Endothelial cell of umbilical vein (primary cell): ENCODE results near the gene TSPAN9. TPM values are rescaled to one million over a fixed set of nuclear protein-coding genes. Genes with fewer than 3 reads are reported as not detected.

Source experiments
- BruUV-seq: library from RNA; stranded (reverse); fragments of 400-500 nt; replicated peaks from 2 replicates; lab custom pipeline; 2021; lab: Mats Ljungman, UMichigan
- CTCF ChIA-PET: fragments of 300-600, 350-600 bp; sonication (Branson Sonifier 250); formaldehyde crosslinking; loops from one replicate; lab custom pipeline; 2021; ENCODE audit warnings: antibody characterized with exemption, inconsistent platforms; lab: Charles Lee
- POLR2A ChIA-PET: fragments of 300-600, 350-600 bp; sonication (Branson Sonifier 250); formaldehyde crosslinking; loops from one replicate; lab custom pipeline; 2021; ENCODE audit warnings: antibody characterized with exemption, inconsistent platforms; lab: Charles Lee
- DNase-seq: peaks from one replicate; pipeline ENCODE4 v3.0.0-alpha.2; 2011; ENCODE audit warnings: low read depth, low spot score
- FAIRE-seq: peaks from 2 replicates; lab custom pipeline; 2011; peaks lifted over from hg19 to GRCh38; lab: Jason Lieb, UNC
- H2AFZ ChIP-seq: 2 replicates; pipeline ENCODE4 v1.6.0; 2012; ENCODE audit warnings: low read depth, low read length, control low read depth, inconsistent platforms
- H3K27ac ChIP-seq: 2 replicates; pipeline ENCODE4 v1.5.1; 2011; ENCODE audit warnings: low read depth, mild to moderate bottlenecking, control low read depth, low read length, moderate library complexity; ENCODE audit not compliant: insufficient read depth
- H3K27me3 ChIP-seq, 2 experiments: 2 replicates each; pipeline versions ENCODE4 v1.6.0 to v1.6.1; 2011; ENCODE audit warnings: low read length in 2 of 2, mixed read lengths in 1 of 2; ENCODE audit not compliant: control insufficient read depth in 2 of 2, insufficient read depth in 2 of 2
- H3K36me3 ChIP-seq, 2 experiments: 2 replicates in 1 of 2; 3 replicates in 1 of 2; pipeline ENCODE4 v1.5.1; 2011; ENCODE audit warnings: low read length in 2 of 2, mild to moderate bottlenecking in 1 of 2, moderate library complexity in 1 of 2; ENCODE audit not compliant: control insufficient read depth in 2 of 2, insufficient read depth in 2 of 2; ENCODE audit errors: extremely low read depth in 1 of 2
- H3K4me1 ChIP-seq: 3 replicates; pipeline ENCODE4 v1.5.1; 2011; ENCODE audit warnings: mild to moderate bottlenecking, low read length; ENCODE audit not compliant: control insufficient read depth, insufficient read depth; ENCODE audit errors: extremely low read depth
- H3K4me2 ChIP-seq: 2 replicates; pipeline ENCODE4 v1.6.1; 2011; ENCODE audit warnings: low read length, control low read depth, mixed read lengths; ENCODE audit not compliant: insufficient read depth
- H3K4me3 ChIP-seq, 3 experiments: fragments of 200-600 bp in 1 of 3; sonication (generic), shearing (Covaris generic) in 1 of 3; replicated peaks in 1 of 3; 2 replicates each; pipeline ENCODE4 v1.5.1; 2011 to 2016; ENCODE audit warnings: control low read depth in 3 of 3, low read length in 3 of 3, mild to moderate bottlenecking in 2 of 3, inconsistent platforms in 1 of 3, low read depth in 1 of 3, moderate library complexity in 1 of 3; ENCODE audit not compliant: insufficient read depth in 1 of 3
- H3K79me2 ChIP-seq: 2 replicates; pipeline ENCODE4 v1.6.0; 2012; ENCODE audit warnings: low read length, inconsistent platforms; ENCODE audit not compliant: control insufficient read depth, insufficient read depth
- H3K9ac ChIP-seq: replicated peaks from 2 replicates; pipeline ENCODE3; 2011; ENCODE audit warnings: low read length, control low read depth; ENCODE audit not compliant: insufficient read depth; ENCODE audit errors: extremely low read depth
- H3K9me1 ChIP-seq: replicated peaks from 3 replicates; pipeline ENCODE4 v1.6.0; 2011; ENCODE audit warnings: mild to moderate bottlenecking, low read length; ENCODE audit not compliant: control insufficient read depth, insufficient read depth; ENCODE audit errors: extremely low read depth
- H3K9me3 ChIP-seq: replicated peaks from 2 replicates; pipeline ENCODE4 v1.5.1; 2012; ENCODE audit warnings: low read length, inconsistent platforms; ENCODE audit not compliant: control insufficient read depth, insufficient read depth
- H4K20me1 ChIP-seq: replicated peaks from 2 replicates; pipeline ENCODE3; 2011; ENCODE audit warnings: mild to moderate bottlenecking, low read length; ENCODE audit not compliant: control insufficient read depth, insufficient read depth; ENCODE audit errors: extremely low read depth
- EZH2 ChIP-seq: IDR thresholded peaks from 2 replicates; pipeline ENCODE4 v1.6.1; 2012; ENCODE audit warnings: borderline replicate concordance, low read depth, mild to moderate bottlenecking, moderate library complexity, low read length, inconsistent platforms; ENCODE audit not compliant: severe bottlenecking
- FOS ChIP-seq: IDR thresholded peaks from 2 replicates; pipeline ENCODE4 v1.6.1; 2011; ENCODE audit warnings: mild to moderate bottlenecking, low read length, moderate library complexity, borderline replicate concordance; ENCODE audit not compliant: insufficient read depth
- GATA2 ChIP-seq: IDR thresholded peaks from 2 replicates; pipeline ENCODE4 v1.7.0; 2011; ENCODE audit warnings: low read depth, mild to moderate bottlenecking, moderate library complexity, mixed read lengths, low read length; ENCODE audit not compliant: insufficient read length, insufficient read depth
- JUN ChIP-seq: IDR thresholded peaks from 2 replicates; pipeline ENCODE4 v1.6.1; 2011; ENCODE audit warnings: borderline replicate concordance, low read depth; ENCODE audit not compliant: insufficient read length, insufficient read depth
- MAX ChIP-seq: IDR thresholded peaks from 2 replicates; pipeline ENCODE4 v1.6.1; 2011; ENCODE audit not compliant: insufficient read depth, insufficient read length
- MYC ChIP-seq: IDR thresholded peaks from one replicate; pipeline ENCODE4 v1.6.1; 2011; ENCODE audit warnings: mild to moderate bottlenecking, low read depth, low read length
- POLR2A ChIP-seq: IDR thresholded peaks from 2 replicates; pipeline ENCODE4 v1.6.1; 2012; ENCODE audit warnings: low read depth, mild to moderate bottlenecking, control low read depth, low read length
- POLR2AphosphoS5 ChIP-seq: IDR thresholded peaks from 2 replicates; pipeline ENCODE4 v1.6.1; 2012; ENCODE audit warnings: low read depth, mild to moderate bottlenecking, control low read depth, low read length, moderate library complexity; ENCODE audit not compliant: insufficient read depth
- dilution Hi-C: fragments of 300-500 bp; cut with MboI; formaldehyde crosslinking; loops from one replicate; pipeline ENCODE4 v1.15.0; 2019; ENCODE audit warnings: low sequenced_read_pairs; ENCODE audit not compliant: extremely low pct_ligation_motif_present
- intact Hi-C: fragments of 100-400 bp; cut with micrococcal nuclease; formaldehyde crosslinking; loops from one replicate; pipeline ENCODE4 v1.10.0; 2022
- polyA plus RNA-seq, 4 experiments: library from polyadenylated mRNA; depleted of rRNA in 3 of 4; stranded (reverse) in 3 of 4; unstranded in 1 of 4; fragments of >200 nt; gene quantifications; 2 replicates each; pipeline versions ENCODE4 v1.2.1 to v1.2.3, GENCODE V29; 2011 to 2012; ENCODE audit warnings: missing spikeins in 1 of 4
- total RNA-seq: library from RNA; stranded (reverse); gene quantifications from 2 replicates; pipeline ENCODE4 v1.2.3, GENCODE V29; 2021
- TF ChIP-seq, protein P1 (sequence below), 2 donors: IDR thresholded peaks; 1 replicate in 1 of 2; 2 replicates in 1 of 2; pipeline ENCODE4 v1.5.1; 2011; ENCODE audit warnings: low read length in 2 of 2, mild to moderate bottlenecking in 2 of 2, moderate library complexity in 2 of 2, control low read depth in 1 of 2, inconsistent platforms in 1 of 2, low read depth in 1 of 2; ENCODE audit not compliant: insufficient read depth in 1 of 2; ENCODE audit errors: extremely low read depth in 1 of 2

Gene TSPAN9
- total and polyA plus RNA-seq, 2 donors (not counting 3 experiments of a cell fraction or from before 2014, with no cell fraction given): 43.3 to 66.8 TPM

DNA sequence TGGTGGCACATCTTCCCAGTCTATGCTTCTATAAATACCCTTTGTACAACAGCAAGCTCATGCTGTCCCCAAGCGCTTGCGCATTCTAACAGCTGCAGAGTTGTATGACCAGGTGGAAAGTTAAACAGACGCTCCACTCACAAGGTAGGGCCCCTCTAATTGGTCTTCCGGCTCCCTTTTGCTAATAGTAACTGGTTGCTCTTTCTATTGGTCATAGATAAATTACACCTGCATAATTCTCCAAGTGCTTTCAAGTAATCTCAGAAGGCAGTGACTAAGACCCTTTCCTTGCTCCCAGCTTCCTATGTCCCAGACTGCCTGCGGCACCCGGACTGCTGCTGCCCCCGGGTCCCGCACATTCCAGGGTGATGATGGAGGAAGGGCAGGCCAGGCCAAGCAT, 6.1 kb upstream of the TSPAN9 start:
- TF ChIP-seq FOS: no peak
- no peak for TF ChIP-seq POLR2AphosphoS5
- TF ChIP-seq GATA2: no peak
- TF ChIP-seq EZH2: no peak
- TF ChIP-seq, protein P1, sequence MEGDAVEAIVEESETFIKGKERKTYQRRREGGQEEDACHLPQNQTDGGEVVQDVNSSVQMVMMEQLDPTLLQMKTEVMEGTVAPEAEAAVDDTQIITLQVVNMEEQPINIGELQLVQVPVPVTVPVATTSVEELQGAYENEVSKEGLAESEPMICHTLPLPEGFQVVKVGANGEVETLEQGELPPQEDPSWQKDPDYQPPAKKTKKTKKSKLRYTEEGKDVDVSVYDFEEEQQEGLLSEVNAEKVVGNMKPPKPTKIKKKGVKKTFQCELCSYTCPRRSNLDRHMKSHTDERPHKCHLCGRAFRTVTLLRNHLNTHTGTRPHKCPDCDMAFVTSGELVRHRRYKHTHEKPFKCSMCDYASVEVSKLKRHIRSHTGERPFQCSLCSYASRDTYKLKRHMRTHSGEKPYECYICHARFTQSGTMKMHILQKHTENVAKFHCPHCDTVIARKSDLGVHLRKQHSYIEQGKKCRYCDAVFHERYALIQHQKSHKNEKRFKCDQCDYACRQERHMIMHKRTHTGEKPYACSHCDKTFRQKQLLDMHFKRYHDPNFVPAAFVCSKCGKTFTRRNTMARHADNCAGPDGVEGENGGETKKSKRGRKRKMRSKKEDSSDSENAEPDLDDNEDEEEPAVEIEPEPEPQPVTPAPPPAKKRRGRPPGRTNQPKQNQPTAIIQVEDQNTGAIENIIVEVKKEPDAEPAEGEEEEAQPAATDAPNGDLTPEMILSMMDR (IDR thresholded peaks at IDR 0.05; ENCODE audit: extremely low read depth in 1 of 2, insufficient read depth in 1 of 2, low read depth in 1 of 2, low read length in 2 of 2): no peak
- TF ChIP-seq MYC: no peak
- TF ChIP-seq JUN: no peak
- no peak for TF ChIP-seq MAX
- no peak for TF ChIP-seq POLR2A
- H3K4me3 ChIP-seq: no peak overlapping the region
- peaks cover 3 to 7% of the 10 kb centered on the region in 2 experiments for H3K27me3 ChIP-seq
- no peaks in the 10 kb centered on the region for H3K9me3 ChIP-seq
- dilution Hi-C loops (loop anchor here (10.0 kb wide), 1 partner anchor 204 kb away; no protein-coding TSS in a partner anchor), intact Hi-C loops (loop anchor here (5.0 kb wide), 1 partner anchor 146 kb away; no protein-coding TSS in a partner anchor)
- no peak overlapping the region for H3K4me2 ChIP-seq
- no peak overlapping the region for H3K27ac ChIP-seq
- ChIA-PET POLR2A (no interaction called here), CTCF (interaction anchor here (0.8 to 9.8 kb wide), 7 partner anchors 12 to 206 kb away, joined by 3 to 222 read pairs (median 4); no protein-coding TSS in a partner anchor)
- no peak overlapping the region for H3K9ac ChIP-seq
- H4K20me1 ChIP-seq: no peaks in the 10 kb centered on the region
- FAIRE-seq (no peak), DNase-seq (no peak)
- no peak overlapping the region for H2AFZ ChIP-seq
- BruUV-seq: no TSS peak
- no peaks in the 10 kb centered on the region for H3K9me1 ChIP-seq
- no peaks in the 10 kb centered on the region for H3K79me2 ChIP-seq
- no peaks in the 10 kb centered on the region for H3K36me3 ChIP-seq
- H3K4me1 ChIP-seq: peaks cover 5% of the 10 kb centered on the region
